Measurements from ENCODE around the gene TSPEAR.
"Not testable (repeated sequence)": the region's sequence is repeated elsewhere in the genome, so short reads cannot be mapped to it uniquely, and the experiment has no call there.

TSPEAR gene

GRCh38 chr21:44648557-44649311 is 62.6 kb downstream of the TSPEAR start:
- no peak for DNase-seq (ENCODE audit: low spot score)
- TF ChIP-seq CTCF (IDR thresholded peaks at IDR 0.05) = no peak

GRCh38 chr21:44647222-44647552 is 64.2 kb downstream of the TSPEAR start:
- no peak for TF ChIP-seq CTCF (IDR thresholded peaks at IDR 0.05)
- no peak for DNase-seq (ENCODE audit: low spot score)
- H3K4me3 ChIP-seq = no peak overlapping the region
- no peak overlapping the region for H3K27ac ChIP-seq

More at GRCh38 chr21:44648557-44649311, 62.6 kb downstream of the TSPEAR start:
- H3K4me3 ChIP-seq = no peak overlapping the region
- H3K27ac ChIP-seq = no peak overlapping the region

GRCh38 chr21:44646366-44647221 is 64.8 kb downstream of the TSPEAR start, which contains the start of gene KRTAP10-11:
Gene KRTAP10-11, plus strand, starts transcription at chr21:44646414. Its CDS starts 45 bp downstream, at chr21:44646459.
- H3K27ac ChIP-seq; DNase-seq (ENCODE audit: low spot score); H3K4me3 ChIP-seq: not testable (repeated sequence)

- Histone ChIP-seq H3K4me3 (no peak overlapping the region), H3K27ac (no peak overlapping the region)
- TF ChIP-seq CTCF (IDR thresholded peaks at IDR 0.05) = no peak
- DNase-seq (ENCODE audit: low spot score) = no peak
These were observed 66.5 kb downstream of the TSPEAR start for GRCh38 chr21:44644878-44645277.

GRCh38 chr21:44643741-44644310 is 67.5 kb downstream of the TSPEAR start:
- Histone ChIP-seq H3K4me3 (no peak overlapping the region), H3K27ac (no peak overlapping the region)
- DNase-seq (ENCODE audit: low spot score) = no peak
- TF ChIP-seq CTCF (IDR thresholded peaks at IDR 0.05) = no peak

- no peak overlapping the region for H3K4me3 ChIP-seq
- TF ChIP-seq CTCF (IDR thresholded peaks at IDR 0.05) = no peak
- H3K27ac ChIP-seq = no peak overlapping the region
- DNase-seq (ENCODE audit: low spot score) = no peak
These were observed 70.6 kb downstream of the TSPEAR start for GRCh38 chr21:44640761-44641160.

GRCh38 chr21:44639331-44639655 is 72.1 kb downstream of the TSPEAR start:
- Histone ChIP-seq H3K27ac (no peak overlapping the region), H3K4me3 (no peak overlapping the region)
- no peak for TF ChIP-seq CTCF (IDR thresholded peaks at IDR 0.05)
- DNase-seq (ENCODE audit: low spot score) = peak; percentile 56

GRCh38 chr21:44638506-44639330 is 72.7 kb downstream of the TSPEAR start:
- H3K27ac ChIP-seq, H3K4me3 ChIP-seq: not testable (repeated sequence)
- peak; percentile 60 for DNase-seq (ENCODE audit: low spot score)

GRCh38 chr21:44637851-44638348 is 73.5 kb downstream of the TSPEAR start:
- peak; percentile 53 for DNase-seq (ENCODE audit: low spot score)
- H3K4me3 ChIP-seq, H3K27ac ChIP-seq: not testable (repeated sequence)
